ENCODE measurements around the gene VSTM1. TPM values are rescaled to one million over a fixed set of nuclear protein-coding genes. Genes with fewer than 3 reads are reported as not detected.
"Not testable (repeated sequence)": the region's sequence is repeated elsewhere in the genome, so short reads cannot be mapped to it uniquely, and the experiment has no call there.

VSTM1 gene
- polyA plus RNA-seq, 3 donors: 3.7 to 172 (median 137) TPM

DNA sequence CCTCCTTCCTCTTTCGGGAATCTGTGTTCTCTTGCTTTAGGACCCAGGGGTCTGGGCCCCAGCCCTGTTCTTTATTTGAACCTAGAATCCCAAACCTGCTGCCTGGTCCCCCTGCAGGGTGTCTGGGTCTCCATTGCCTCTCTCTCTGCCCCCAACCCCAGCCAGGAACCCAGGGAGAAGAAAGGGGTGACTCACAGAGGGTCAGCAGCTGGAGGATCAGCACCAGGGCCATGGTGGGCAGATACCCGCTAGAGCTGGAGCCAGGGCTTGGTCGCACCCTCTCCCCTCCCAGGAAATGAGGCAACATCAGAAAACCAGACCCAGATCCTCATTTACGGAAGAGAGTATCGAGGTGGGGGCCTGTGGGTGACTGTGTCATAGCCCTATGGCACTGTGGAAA is 36.9 kb upstream of the VSTM1 start, which contains the start of gene OSCAR:
Gene OSCAR, minus strand, starts transcription at position 243 of the 400 bp plus-strand sequence. Its CDS starts 11 bp downstream, at position 232.
- peak within 1 kb of the TSS; percentile 88 for H3K4me2 ChIP-seq (replicated peaks; ENCODE audit: extremely low read depth, low read length, poor library complexity, severe bottlenecking)
- peak within 1 kb of the TSS; percentile 84 for H3K9ac ChIP-seq (ENCODE audit: insufficient read depth, low read length, poor library complexity, severe bottlenecking)
- no CpG with 5 or more reads among the region's 5 CpGs for WGBS (ENCODE audit: insufficient coverage)

DNA sequence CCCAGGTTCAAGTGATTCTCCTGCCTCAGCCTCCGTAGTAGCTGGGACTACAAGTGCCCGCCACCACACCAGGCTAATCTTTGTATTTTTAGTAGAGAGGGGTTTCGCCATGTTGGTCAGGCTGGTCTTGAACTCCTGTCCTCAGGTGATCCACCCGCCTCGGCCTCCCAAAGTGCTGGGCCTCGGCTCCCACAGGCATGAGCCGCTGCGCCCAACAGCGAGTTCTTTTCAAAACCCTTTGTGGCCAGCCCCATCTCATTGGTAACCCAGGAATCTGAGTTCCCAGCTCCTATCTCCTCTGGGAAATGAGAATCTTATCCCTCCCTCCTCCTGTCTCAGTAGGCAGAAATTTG is 36.2 kb upstream of the VSTM1 start:
- WGBS (ENCODE audit: insufficient coverage): 89% methylated on average over 3 of the region's 9 CpGs
- not testable (repeated sequence) for H2AFZ ChIP-seq (ENCODE audit: insufficient read depth, low read depth, low read length, poor library complexity, severe bottlenecking)

More for the DNA sequence above, 36.9 kb upstream of the VSTM1 start, which contains the start of gene OSCAR:
- Histone ChIP-seq H3K9me3 (replicated peaks in 1 of 2; ENCODE audit: control insufficient read depth in 1 of 2, insufficient read depth in 1 of 2, low read length in 2 of 2) (no peaks in the 10 kb centered on the region), H3K27me3 (ENCODE audit: control insufficient read depth in 2 of 2, insufficient read depth in 2 of 2, low read length in 2 of 2) (no peaks in the 10 kb centered on the region), H3K4me1 (ENCODE audit: control insufficient read depth in 1 of 2, insufficient read depth in 2 of 2, low read length in 2 of 2) (peaks cover 73 to 79% of the 10 kb centered on the region in 2 donors), H4K20me1 (ENCODE audit: insufficient read depth, low read length) (peaks cover 10% of the 10 kb centered on the region), H3K4me3 (replicated peaks in 1 of 3; ENCODE audit: low read depth in 2 of 3, low read length in 3 of 3) (peak within 1 kb of the TSS; percentile 75 to 95 (median 92)), H3K27ac (ENCODE audit: low read depth in 1 of 2, low read length in 2 of 2) (peak within 1 kb of the TSS; percentile 86 to 95), H2AFZ (ENCODE audit: insufficient read depth, low read depth, low read length, poor library complexity, severe bottlenecking) (peak within 1 kb of the TSS; percentile 70), H3K79me2 (ENCODE audit: insufficient read depth, low read length) (peaks cover 92% of the 10 kb centered on the region), H3K36me3 (replicated peaks in 1 of 2; ENCODE audit: control insufficient read depth in 1 of 2, insufficient read depth in 2 of 2, low read length in 2 of 2) (peaks cover 2 to 3% of the 10 kb centered on the region in 2 donors)
- Mint-ChIP-seq H3K27ac (peak within 1 kb of the TSS; percentile 96 to 99 (median 98)), H3K36me3 (peaks cover 10 to 27% of the 10 kb centered on the region in 2 donors), H3K4me3 (peak within 1 kb of the TSS; percentile 90 to 94), H3K4me1 (peaks cover 63% of the 10 kb centered on the region), H3K9me3 (no peaks in the 10 kb centered on the region), H3K27me3 (ENCODE audit: low read depth in 3 of 3) (peaks cover 0 to 3% (median 0%) of the 10 kb centered on the region in 3 donors)
- DNase-seq: peak; percentile 91 to 95 (median 93)
- no peak for TF ChIP-seq CTCF (IDR thresholded peaks at IDR 0.05)
- intact Hi-C loops (cut with micrococcal nuclease): no loop called here

More for the DNA sequence above, 36.2 kb upstream of the VSTM1 start:
- not testable (repeated sequence) for H3K36me3 ChIP-seq (replicated peaks in 1 of 2; ENCODE audit: control insufficient read depth in 1 of 2, insufficient read depth in 2 of 2, low read length in 2 of 2); H3K27me3 Mint-ChIP-seq (ENCODE audit: low read depth in 3 of 3); H3K27me3 ChIP-seq (ENCODE audit: control insufficient read depth in 2 of 2, insufficient read depth in 2 of 2, low read length in 2 of 2); DNase-seq; H3K9me3 ChIP-seq (replicated peaks in 1 of 2; ENCODE audit: control insufficient read depth in 1 of 2, insufficient read depth in 1 of 2, low read length in 2 of 2); H3K9me3 Mint-ChIP-seq
- Histone ChIP-seq H3K4me3 (replicated peaks in 1 of 3; ENCODE audit: low read depth in 2 of 3, low read length in 3 of 3) (peak overlapping the region; percentile 75 to 95 (median 92)), H3K9ac (ENCODE audit: insufficient read depth, low read length, poor library complexity, severe bottlenecking) (peak overlapping the region; percentile 84), H3K4me2 (replicated peaks; ENCODE audit: extremely low read depth, low read length, poor library complexity, severe bottlenecking) (peak overlapping the region; percentile 83), H3K4me1 (ENCODE audit: control insufficient read depth in 1 of 2, insufficient read depth in 2 of 2, low read length in 2 of 2) (peaks cover 80 to 86% of the 10 kb centered on the region in 2 donors), H3K79me2 (ENCODE audit: insufficient read depth, low read length) (peaks cover 93% of the 10 kb centered on the region), H4K20me1 (ENCODE audit: insufficient read depth, low read length) (peaks cover 15% of the 10 kb centered on the region), H3K27ac (ENCODE audit: low read depth in 1 of 2, low read length in 2 of 2) (peak overlapping the region; percentile 86 to 95)
- H3K4me3 Mint-ChIP-seq: peak overlapping the region; percentile 90 to 94
- H3K27ac Mint-ChIP-seq: peak overlapping the region; percentile 96 to 99 (median 98)
- H3K36me3 Mint-ChIP-seq: peaks cover 8 to 23% of the 10 kb centered on the region in 2 donors
- intact Hi-C loops (cut with micrococcal nuclease): loop anchor here in 1 of 2 donors (10.0 kb wide), 1 partner anchor 55 kb away; no protein-coding TSS in a partner anchor
- H3K4me1 Mint-ChIP-seq: peaks cover 62% of the 10 kb centered on the region

Data from CD14-positive monocyte (primary cell).